ENCODE data around the gene OR4C46.
"Not testable (repeated sequence)": the region's sequence is repeated elsewhere in the genome, so short reads cannot be mapped to it uniquely, and the experiment has no call there.

Gene OR4C46

GRCh38 chr11:54603898-54604297 is at the start of gene OR4C46:
Gene OR4C46, minus strand, starts transcription at chr11:54603998. Its CDS starts 0 bp downstream, at chr11:54603998.
- DNase-seq = no peak

GRCh38 chr11:54645606-54646005 is 41.8 kb upstream of the OR4C46 start:
- DNase-seq = not testable (repeated sequence)

GRCh38 chr11:54561439-54561838 is 42.4 kb downstream of the OR4C46 start:
- not testable (repeated sequence) for DNase-seq

- no peak for DNase-seq
Measured at GRCh38 chr11:54558919-54559318, 44.9 kb downstream of the OR4C46 start.

DNA sequence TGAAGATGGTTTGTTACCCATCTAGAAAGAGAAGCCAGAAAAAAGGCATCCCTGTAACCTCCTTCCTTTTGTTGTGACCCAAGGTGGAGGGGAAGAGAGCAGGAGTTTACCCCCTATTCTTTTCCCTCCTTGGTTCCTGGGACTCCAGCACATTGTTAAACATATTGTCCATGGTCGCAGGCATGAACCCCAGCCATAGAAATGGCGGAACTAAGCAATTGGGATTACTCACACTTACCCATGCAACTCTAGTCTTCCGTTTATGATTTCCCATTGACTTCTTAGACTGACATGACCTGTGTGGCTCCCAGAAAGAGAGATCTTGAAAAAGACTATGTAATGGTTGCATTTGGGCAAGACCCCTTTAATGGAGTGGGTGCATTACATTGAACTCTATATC is 45.4 kb downstream of the OR4C46 start:
- no peak for DNase-seq

All from NCI-H2081 treated with DMSO at 0.1 percent for 48 hours (cell line).